Immature natural killer cell (primary cell): ENCODE results near the gene PDCD7. TPM values are rescaled to one million over a fixed set of nuclear protein-coding genes. Genes with fewer than 3 reads are reported as not detected.
"Not testable (repeated sequence)": the region's sequence is repeated elsewhere in the genome, so short reads cannot be mapped to it uniquely, and the experiment has no call there.

Experiments
- DNase-seq, 3 donors: peaks; one replicate each; pipeline ENCODE4 v3.0.0; 2022; ENCODE audit warnings: mixed read lengths in 1 of 3
- H3K27ac Mint-ChIP-seq, 6 donors: one replicate each; pipeline ENCODE4 v1.8.0; 2020; ENCODE audit warnings: mixed read lengths in 6 of 6, mild to moderate bottlenecking in 5 of 6, inconsistent platforms in 4 of 6, moderate library complexity in 3 of 6
- H3K27me3 Mint-ChIP-seq, 3 donors: one replicate each; pipeline ENCODE4 v1.8.0; 2020 to 2021; ENCODE audit warnings: low read depth in 3 of 3, mild to moderate bottlenecking in 3 of 3, mixed read lengths in 3 of 3, moderate library complexity in 3 of 3, inconsistent platforms in 1 of 3
- H3K36me3 Mint-ChIP-seq, 3 donors: one replicate each; pipeline ENCODE4 v1.8.0; 2020; ENCODE audit warnings: mixed read lengths in 3 of 3, inconsistent platforms in 2 of 3, mild to moderate bottlenecking in 2 of 3
- H3K4me1 Mint-ChIP-seq, 2 donors: one replicate each; pipeline ENCODE4 v1.8.0; 2020; ENCODE audit warnings: inconsistent platforms in 2 of 2, mild to moderate bottlenecking in 2 of 2, mixed read lengths in 2 of 2, moderate library complexity in 1 of 2
- H3K4me3 Mint-ChIP-seq, 5 donors: one replicate each; pipeline ENCODE4 v1.8.0; 2020; ENCODE audit warnings: mild to moderate bottlenecking in 5 of 5, mixed read lengths in 5 of 5, inconsistent platforms in 3 of 5, moderate library complexity in 3 of 5
- H3K9me3 Mint-ChIP-seq, 6 donors: one replicate each; pipeline ENCODE4 v1.8.0; 2020; ENCODE audit warnings: mild to moderate bottlenecking in 6 of 6, mixed read lengths in 6 of 6, inconsistent platforms in 4 of 6, moderate library complexity in 3 of 6
- polyA plus RNA-seq, 3 donors: library from polyadenylated mRNA; unstranded; fragments of 300-500 nt; fragmentation: Illumina TruSeq; gene quantifications; one replicate each; pipeline ENCODE4 v1.2.3, GENCODE V29; 2021

PDCD7 gene
- polyA plus RNA-seq, 3 donors from 2014 or later, result 8.9 to 14.7 (median 14.4) TPM

- Mint-ChIP-seq H3K4me3 (no peak overlapping the region), H3K36me3 (peaks cover 6 to 21% (median 8%) of the 10 kb centered on the region in 3 donors), H3K27ac (no peak overlapping the region), H3K9me3 (no peaks in the 10 kb centered on the region), H3K4me1 (peaks cover 6 to 9% of the 10 kb centered on the region in 2 donors), H3K27me3 (peaks cover 0 to 4% (median 2%) of the 10 kb centered on the region in 3 donors)
- DNase-seq, result no peak
These were observed 28.6 kb downstream of the PDCD7 start for GRCh38 chr15:65105038-65105437.

- DNase-seq, result no peak
- no peak overlapping the region for H3K4me3 Mint-ChIP-seq
- H3K4me1 Mint-ChIP-seq, result peaks cover 6 to 9% of the 10 kb centered on the region in 2 donors
- H3K27ac Mint-ChIP-seq, result no peak overlapping the region
- H3K36me3 Mint-ChIP-seq, result peaks cover 7 to 33% (median 19%) of the 10 kb centered on the region in 3 donors
- peaks cover 0 to 4% (median 2%) of the 10 kb centered on the region in 3 donors for H3K27me3 Mint-ChIP-seq
- no peaks in the 10 kb centered on the region for H3K9me3 Mint-ChIP-seq
These were observed 30.7 kb downstream of the PDCD7 start for GRCh38 chr15:65102912-65103311.

- Mint-ChIP-seq H3K9me3 (no peaks in the 10 kb centered on the region), H3K27me3 (peaks cover 0 to 4% (median 1%) of the 10 kb centered on the region in 3 donors), H3K36me3 (peaks cover 7 to 34% (median 20%) of the 10 kb centered on the region in 3 donors), H3K4me1 (peaks cover 6 to 9% of the 10 kb centered on the region in 2 donors), H3K4me3 (no peak overlapping the region), H3K27ac (no peak overlapping the region)
- DNase-seq, result no peak
These were observed 31.5 kb downstream of the PDCD7 start for GRCh38 chr15:65101891-65102708.

DNA sequence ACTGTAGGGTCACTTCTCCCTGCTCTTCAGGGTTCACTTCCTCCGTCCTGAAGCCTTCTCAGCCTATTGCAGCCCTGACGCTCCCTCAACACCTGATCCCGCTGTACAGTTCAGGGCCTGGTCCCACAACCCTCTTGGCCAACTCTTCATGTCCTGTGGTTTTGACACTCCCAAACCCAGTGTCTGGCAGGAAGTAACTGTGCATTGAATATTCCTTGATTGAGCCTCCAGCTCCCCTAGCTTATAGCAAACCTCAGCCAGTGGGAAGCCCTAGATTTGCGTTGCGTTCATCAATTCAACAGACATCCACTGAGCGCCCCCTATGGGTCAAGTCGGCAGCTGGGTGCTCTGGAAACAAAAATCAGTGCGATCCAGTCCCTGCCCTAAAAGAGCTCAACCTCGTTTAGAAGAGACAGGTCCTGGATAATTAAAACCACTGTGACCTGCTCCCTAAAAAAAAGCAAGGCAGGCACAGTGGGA, 32.2 kb downstream of the PDCD7 start:
- peaks cover 7 to 34% (median 20%) of the 10 kb centered on the region in 3 donors for H3K36me3 Mint-ChIP-seq
- peak overlapping the region in 1 of 5 donors; percentile 40 for H3K4me3 Mint-ChIP-seq
- peaks cover 6 to 9% of the 10 kb centered on the region in 2 donors for H3K4me1 Mint-ChIP-seq
- H3K27ac Mint-ChIP-seq, result peak overlapping the region in 1 of 6 donors; percentile 20
- peaks cover 0 to 4% (median 0%) of the 10 kb centered on the region in 3 donors for H3K27me3 Mint-ChIP-seq
- peak in 2 of 3 donors; percentile 8 for DNase-seq
- no peaks in the 10 kb centered on the region for H3K9me3 Mint-ChIP-seq

- no peak overlapping the region for H3K27ac Mint-ChIP-seq
- peaks cover 6 to 9% of the 10 kb centered on the region in 2 donors for H3K4me1 Mint-ChIP-seq
- no peaks in the 10 kb centered on the region for H3K9me3 Mint-ChIP-seq
- peaks cover 4 to 30% (median 19%) of the 10 kb centered on the region in 3 donors for H3K36me3 Mint-ChIP-seq
- peaks cover 0 to 4% (median 0%) of the 10 kb centered on the region in 3 donors for H3K27me3 Mint-ChIP-seq
- no peak overlapping the region for H3K4me3 Mint-ChIP-seq
- no peak for DNase-seq
These were observed 33.2 kb downstream of the PDCD7 start for GRCh38 chr15:65100442-65100841.

DNA sequence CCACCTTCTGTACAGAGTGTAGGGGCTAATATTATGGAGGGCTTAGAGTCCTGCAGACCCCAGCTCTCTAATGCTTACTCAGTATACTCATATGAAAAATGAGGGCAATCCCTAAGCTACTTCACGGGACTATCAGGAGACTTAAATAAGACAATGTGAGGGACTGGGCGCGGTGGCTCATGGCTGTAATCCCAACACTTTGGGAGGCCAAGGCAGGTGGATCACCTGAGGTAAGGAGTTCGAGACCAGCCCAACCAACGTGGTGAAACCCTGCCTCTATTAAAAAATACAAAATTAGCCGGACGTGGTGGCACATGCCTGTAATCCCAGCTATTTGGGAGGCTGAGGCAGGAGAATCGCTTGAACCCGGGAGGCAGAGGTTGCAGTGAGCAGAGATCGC, 33.8 kb downstream of the PDCD7 start:
- not testable (repeated sequence) for H3K4me1 Mint-ChIP-seq, H3K4me3 Mint-ChIP-seq, H3K27ac Mint-ChIP-seq, DNase-seq, H3K27me3 Mint-ChIP-seq, H3K9me3 Mint-ChIP-seq
- H3K36me3 Mint-ChIP-seq, result peaks cover 4 to 27% (median 16%) of the 10 kb centered on the region in 3 donors

- no peak for DNase-seq
- H3K4me3 Mint-ChIP-seq, result no peak overlapping the region
- H3K27me3 Mint-ChIP-seq, result peaks cover 0 to 4% (median 0%) of the 10 kb centered on the region in 3 donors
- H3K36me3 Mint-ChIP-seq, result peaks cover 4 to 27% (median 16%) of the 10 kb centered on the region in 3 donors
- no peak overlapping the region for H3K27ac Mint-ChIP-seq
- H3K4me1 Mint-ChIP-seq, result peaks cover 6 to 9% of the 10 kb centered on the region in 2 donors
- no peaks in the 10 kb centered on the region for H3K9me3 Mint-ChIP-seq
These were observed 34.3 kb downstream of the PDCD7 start for GRCh38 chr15:65099336-65099735.

- H3K4me1 Mint-ChIP-seq, result peaks cover 6 to 9% of the 10 kb centered on the region in 2 donors
- H3K27ac Mint-ChIP-seq, result no peak overlapping the region
- DNase-seq, result no peak
- H3K27me3 Mint-ChIP-seq, result peaks cover 0 to 4% (median 0%) of the 10 kb centered on the region in 3 donors
- peaks cover 4 to 21% (median 13%) of the 10 kb centered on the region in 3 donors for H3K36me3 Mint-ChIP-seq
- H3K9me3 Mint-ChIP-seq, result no peaks in the 10 kb centered on the region
- no peak overlapping the region for H3K4me3 Mint-ChIP-seq
These were observed 35.9 kb downstream of the PDCD7 start for GRCh38 chr15:65097651-65098263.

DNA sequence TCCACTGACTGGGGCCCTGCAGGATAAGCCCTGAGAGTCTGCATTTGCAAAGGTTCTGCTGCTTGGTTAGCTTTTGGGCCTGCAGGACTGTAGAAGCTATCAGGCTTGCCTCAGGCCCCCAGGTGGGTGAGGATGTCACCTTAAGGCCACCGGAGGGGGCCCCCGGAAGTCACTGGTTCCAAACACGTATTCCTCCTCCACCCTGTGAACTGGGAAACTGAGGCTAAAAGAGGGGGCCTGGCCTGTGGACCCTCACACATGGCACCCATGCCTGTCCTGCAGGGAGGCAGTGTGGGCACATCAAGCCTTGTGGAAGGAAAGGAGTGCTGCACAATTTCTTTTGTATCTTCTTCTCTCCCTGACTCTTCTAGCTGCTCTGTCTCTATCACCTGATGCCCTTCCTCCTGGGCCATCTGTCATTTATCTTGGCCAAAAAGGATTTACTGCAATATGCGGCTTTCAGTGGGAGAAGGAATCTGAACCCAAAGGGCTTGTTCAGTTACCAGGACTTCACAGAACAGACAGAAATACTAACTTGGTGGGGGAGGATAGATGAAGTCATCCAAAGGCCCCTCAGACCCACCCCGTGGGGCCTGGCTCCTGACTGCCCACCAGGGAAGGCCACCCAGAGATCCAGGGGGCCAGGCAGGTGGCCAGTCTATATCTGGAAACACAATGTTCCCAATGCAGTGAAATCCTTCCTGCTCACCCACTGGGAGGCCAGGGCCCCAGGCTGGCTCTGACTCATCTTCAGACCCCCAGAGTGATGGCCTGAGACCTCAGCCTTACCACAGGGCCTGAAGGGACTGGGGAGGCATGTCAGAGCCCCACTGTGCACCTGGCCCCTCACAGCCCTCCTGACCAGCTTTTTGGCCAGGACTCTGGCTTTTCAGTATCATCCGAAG, 36.9 kb downstream of the PDCD7 start:
- no peak for DNase-seq
- H3K27me3 Mint-ChIP-seq, result peaks cover 0 to 3% (median 0%) of the 10 kb centered on the region in 3 donors
- peaks cover 4 to 20% (median 13%) of the 10 kb centered on the region in 3 donors for H3K36me3 Mint-ChIP-seq
- peaks cover 5 to 8% of the 10 kb centered on the region in 2 donors for H3K4me1 Mint-ChIP-seq
- peak overlapping the region in 1 of 6 donors; percentile 20 for H3K27ac Mint-ChIP-seq
- no peaks in the 10 kb centered on the region for H3K9me3 Mint-ChIP-seq
- H3K4me3 Mint-ChIP-seq, result no peak overlapping the region

DNA sequence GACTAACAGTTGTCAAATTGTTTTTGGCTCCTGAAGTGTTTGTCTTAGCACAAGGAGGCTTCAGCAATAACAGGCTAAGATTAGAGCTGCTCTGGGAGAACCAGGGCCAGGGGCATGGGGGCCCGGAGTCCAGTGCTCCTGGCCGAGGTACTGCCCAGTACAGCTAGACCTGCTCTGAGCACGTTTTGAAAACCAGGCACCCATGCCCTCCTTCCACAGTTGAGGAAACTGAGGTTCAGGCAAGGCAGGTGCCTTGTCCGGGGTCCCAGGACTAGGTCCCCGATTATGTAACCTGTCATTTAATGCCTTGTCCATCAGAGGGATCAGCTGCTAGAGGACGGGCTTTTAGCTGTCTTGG, 37.9 kb downstream of the PDCD7 start:
- no peaks in the 10 kb centered on the region for H3K27me3 Mint-ChIP-seq
- H3K27ac Mint-ChIP-seq, result no peak overlapping the region
- no peak for DNase-seq
- no peaks in the 10 kb centered on the region for H3K4me1 Mint-ChIP-seq
- H3K4me3 Mint-ChIP-seq, result no peak overlapping the region
- no peaks in the 10 kb centered on the region for H3K9me3 Mint-ChIP-seq
- peaks cover 4 to 16% (median 13%) of the 10 kb centered on the region in 3 donors for H3K36me3 Mint-ChIP-seq

DNA sequence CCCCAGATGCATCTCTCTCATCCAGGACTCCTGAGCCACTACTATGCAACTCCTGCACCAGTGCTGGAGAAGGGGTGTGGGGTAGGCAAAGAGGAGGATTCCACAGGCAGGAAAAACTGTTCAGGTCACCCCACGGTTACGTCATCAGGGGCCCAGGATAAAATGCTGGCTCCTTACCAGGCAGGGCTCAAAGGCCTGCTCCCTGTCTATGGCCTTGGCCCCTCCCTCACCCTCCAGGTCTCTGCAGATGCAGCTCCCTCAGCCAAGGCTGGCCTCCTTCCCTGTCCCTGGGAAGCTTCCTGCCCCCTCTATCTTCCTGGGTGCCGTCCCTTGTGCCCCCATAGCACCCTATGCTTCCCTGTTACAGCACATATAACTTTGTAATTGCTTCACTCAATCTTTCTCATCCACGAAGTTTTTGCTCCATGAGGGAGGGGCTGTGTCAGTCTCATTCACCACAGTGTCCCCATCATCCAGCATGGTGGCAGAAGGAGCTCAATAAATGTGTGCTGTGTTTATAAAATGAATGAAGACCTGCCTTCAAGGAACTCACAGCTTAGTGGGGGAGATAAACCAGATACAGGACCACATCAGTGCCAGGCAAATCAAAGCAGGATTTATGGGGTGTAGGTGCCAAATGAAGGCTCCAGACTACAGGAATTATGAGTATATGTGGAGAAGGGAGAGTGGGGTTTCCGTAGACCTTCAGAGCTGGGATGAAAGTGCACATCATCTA, 38.4 kb downstream of the PDCD7 start:
- DNase-seq, result no peak
- H3K27ac Mint-ChIP-seq, result no peak overlapping the region

GRCh38 chr15:65094294-65094995, 39.2 kb downstream of the PDCD7 start:
- no peak overlapping the region for H3K4me3 Mint-ChIP-seq
- no peak for DNase-seq
- no peaks in the 10 kb centered on the region for H3K9me3 Mint-ChIP-seq
- no peak overlapping the region for H3K27ac Mint-ChIP-seq
- H3K4me1 Mint-ChIP-seq, result no peaks in the 10 kb centered on the region
- peaks cover 4 to 13% (median 12%) of the 10 kb centered on the region in 3 donors for H3K36me3 Mint-ChIP-seq
- no peaks in the 10 kb centered on the region for H3K27me3 Mint-ChIP-seq

More for the DNA sequence above, 38.4 kb downstream of the PDCD7 start:
- H3K4me3 Mint-ChIP-seq, result no peak overlapping the region
- H3K9me3 Mint-ChIP-seq, result no peaks in the 10 kb centered on the region
- H3K36me3 Mint-ChIP-seq, result peaks cover 4 to 13% (median 12%) of the 10 kb centered on the region in 3 donors
- H3K27me3 Mint-ChIP-seq, result no peaks in the 10 kb centered on the region
- H3K4me1 Mint-ChIP-seq, result no peaks in the 10 kb centered on the region
